HG02678 (cell line): ENCODE measurements around the gene KDM6B.

Source experiments
- ATAC-seq: cut with Tn5 transposase; IDR thresholded peaks from one replicate; pipeline ENCODE4 v1.9.1; 2021; ENCODE audit warnings: mild to moderate bottlenecking, moderate library complexity; ENCODE audit not compliant: unreplicated experiment

The KDM6B gene

GRCh38 chr17:7840875-7841274 is 6.9 kb downstream of the KDM6B start:
- ATAC-seq: no peak

GRCh38 chr17:7841396-7841914 is 7.4 kb downstream of the KDM6B start:
- ATAC-seq: peak; percentile 1

DNA sequence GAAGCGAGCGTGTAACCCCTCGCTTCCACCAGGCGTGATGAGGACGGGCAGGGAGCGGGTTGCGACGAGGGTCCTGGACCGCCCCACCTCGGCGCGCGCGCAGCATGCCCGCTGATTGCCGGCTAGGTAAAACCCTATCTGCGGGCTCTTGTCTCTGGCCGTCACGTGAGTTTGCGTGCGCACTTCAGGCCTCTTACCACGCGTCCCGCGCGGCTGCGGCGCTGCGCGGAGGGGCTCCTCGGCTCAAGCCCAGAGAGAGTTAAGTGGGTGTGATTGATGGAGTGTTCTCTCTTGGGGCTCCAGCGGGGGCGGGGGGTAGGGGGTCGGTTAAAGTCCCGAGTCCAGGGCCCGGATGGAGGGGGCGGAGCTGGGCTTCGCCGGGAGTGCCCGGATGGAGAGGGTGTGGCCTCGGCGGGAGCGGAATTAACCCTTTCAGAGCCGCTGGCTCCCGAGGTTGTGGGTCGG is 7.9 kb downstream of the KDM6B start:
- ATAC-seq: peak; percentile 28

DNA sequence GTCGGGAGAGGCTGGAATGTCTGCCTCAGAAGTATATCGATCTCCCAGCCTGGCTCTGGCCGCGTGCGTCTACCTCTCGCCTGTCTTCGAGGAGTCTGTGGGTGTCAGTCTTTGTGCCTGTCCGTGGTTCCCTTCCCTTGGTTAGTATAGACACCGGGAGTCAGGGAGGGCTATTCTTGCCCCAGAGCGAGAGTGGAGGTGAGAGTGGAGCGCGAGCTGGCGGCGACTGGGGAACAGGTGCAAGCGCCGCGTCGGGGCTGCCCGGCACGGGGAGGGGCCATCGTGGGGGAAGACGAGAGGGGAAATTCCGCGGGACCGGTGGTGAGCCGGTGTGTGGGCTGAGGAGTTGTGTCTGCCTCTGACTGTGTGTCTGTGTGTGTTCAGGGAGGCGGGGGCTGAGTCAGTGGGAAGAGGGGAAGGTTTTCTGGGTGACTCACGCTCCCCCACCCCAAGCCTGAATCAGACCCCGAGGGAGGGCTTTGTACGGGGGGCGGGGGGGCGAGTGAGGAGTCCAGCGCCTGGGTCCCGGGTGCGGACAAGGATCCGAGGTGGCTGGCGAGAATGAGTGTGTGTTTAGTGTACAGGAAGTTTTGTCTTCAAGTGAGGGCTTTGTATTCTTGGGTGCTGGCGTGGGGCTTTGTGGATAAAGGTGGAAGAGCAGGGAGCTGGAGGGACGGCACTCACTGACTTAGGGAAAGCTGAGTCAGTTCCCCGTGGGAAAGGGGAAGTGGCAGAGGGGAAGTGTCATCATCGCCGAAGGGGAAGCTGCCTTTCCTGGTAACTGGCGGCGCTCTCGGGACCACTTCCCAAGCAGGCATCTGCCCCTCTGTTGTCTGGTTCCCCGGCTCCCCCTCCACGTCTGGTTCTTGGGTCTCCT is 8.6 kb downstream of the KDM6B start:
- peak; percentile 28 for ATAC-seq

DNA sequence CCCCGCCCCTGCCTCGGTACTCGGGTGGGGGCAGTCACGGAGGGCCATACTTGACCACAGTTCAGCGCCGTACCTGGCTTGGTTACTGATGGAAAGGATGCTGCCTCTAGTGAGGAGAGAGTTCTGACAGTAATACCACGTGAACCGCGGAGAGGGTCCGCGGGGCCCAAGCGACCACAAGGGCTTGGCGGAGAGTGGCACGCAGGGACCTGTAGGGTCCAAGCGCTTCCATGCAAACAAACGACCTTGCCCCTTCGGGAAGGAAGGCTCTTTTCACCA is 9.2 kb downstream of the KDM6B start:
- ATAC-seq: peak; percentile 0

- peak; percentile 34 for ATAC-seq
Observed at GRCh38 chr17:7843536-7844291, 9.7 kb downstream of the KDM6B start.

DNA sequence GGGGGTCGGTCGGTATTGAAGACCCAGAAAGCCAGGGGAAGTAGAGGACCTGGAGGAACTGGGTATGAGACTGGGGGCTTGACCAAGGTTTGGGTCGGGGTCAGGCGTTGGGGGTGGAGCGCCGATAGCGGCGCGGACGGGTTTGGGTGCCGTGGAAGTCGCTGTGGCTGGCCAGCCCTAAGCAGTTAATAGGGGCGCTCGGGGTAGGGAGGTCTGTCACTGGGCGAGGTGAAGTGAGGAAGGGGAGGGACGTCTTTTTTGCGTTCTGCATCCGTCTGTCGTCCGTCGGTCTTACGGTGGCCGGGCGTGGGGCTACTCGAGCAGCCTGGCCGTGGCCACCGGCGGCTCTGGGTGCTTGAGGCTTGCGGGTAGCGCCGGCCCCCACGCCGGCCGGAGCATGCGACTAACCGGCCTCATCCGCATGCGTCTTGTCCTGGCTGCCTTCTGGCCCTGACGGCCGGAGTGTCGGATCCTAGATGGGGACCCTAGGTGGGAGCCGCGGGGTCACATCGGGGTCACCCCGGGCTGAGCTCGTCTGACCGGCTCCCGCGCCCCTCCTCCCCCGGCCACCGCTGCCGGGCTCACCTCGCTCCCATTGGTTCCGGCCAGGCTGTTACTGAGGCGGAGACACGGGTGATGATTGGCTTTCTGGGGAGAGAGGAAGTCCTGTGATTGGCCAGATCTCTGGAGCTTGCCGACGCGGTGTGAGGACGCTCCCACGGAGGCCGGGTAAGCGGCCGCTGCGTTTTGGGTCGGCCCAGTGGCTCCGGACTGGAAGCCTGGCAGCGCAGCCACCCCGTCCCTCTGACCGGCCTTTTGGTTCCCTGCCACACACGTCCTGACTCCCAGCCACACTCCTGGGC is 10.5 kb downstream of the KDM6B start:
- ATAC-seq: peak; percentile 49

- no peak for ATAC-seq
Observed at GRCh38 chr17:7845359-7846062, 11.5 kb downstream of the KDM6B start.

DNA sequence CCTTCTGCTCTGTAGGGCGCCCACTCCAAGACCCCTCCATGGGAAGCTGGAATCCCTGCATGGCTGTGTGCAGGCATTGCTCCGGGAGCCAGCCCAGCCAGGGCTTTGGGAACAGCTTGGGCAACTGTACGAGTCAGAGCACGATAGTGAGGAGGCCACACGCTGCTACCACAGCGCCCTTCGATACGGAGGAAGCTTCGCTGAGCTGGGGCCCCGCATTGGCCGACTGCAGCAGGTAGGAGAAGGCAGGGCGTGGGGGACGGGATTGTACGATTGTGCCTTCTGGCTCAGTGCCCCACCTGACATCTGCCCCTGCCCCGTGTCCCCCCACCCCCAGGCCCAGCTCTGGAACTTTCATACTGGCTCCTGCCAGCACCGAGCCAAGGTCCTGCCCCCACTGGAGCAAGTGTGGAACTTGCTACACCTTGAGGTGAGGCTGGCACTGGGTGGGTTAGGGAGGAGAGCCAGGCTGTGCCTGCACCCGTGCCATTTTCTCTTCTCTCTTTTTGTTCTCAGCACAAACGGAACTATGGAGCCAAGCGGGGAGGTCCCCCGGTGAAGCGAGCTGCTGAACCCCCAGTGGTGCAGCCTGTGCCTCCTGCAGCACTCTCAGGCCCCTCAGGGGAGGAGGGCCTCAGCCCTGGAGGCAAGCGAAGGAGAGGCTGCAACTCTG is 12.2 kb downstream of the KDM6B start:
- ATAC-seq: no peak

DNA sequence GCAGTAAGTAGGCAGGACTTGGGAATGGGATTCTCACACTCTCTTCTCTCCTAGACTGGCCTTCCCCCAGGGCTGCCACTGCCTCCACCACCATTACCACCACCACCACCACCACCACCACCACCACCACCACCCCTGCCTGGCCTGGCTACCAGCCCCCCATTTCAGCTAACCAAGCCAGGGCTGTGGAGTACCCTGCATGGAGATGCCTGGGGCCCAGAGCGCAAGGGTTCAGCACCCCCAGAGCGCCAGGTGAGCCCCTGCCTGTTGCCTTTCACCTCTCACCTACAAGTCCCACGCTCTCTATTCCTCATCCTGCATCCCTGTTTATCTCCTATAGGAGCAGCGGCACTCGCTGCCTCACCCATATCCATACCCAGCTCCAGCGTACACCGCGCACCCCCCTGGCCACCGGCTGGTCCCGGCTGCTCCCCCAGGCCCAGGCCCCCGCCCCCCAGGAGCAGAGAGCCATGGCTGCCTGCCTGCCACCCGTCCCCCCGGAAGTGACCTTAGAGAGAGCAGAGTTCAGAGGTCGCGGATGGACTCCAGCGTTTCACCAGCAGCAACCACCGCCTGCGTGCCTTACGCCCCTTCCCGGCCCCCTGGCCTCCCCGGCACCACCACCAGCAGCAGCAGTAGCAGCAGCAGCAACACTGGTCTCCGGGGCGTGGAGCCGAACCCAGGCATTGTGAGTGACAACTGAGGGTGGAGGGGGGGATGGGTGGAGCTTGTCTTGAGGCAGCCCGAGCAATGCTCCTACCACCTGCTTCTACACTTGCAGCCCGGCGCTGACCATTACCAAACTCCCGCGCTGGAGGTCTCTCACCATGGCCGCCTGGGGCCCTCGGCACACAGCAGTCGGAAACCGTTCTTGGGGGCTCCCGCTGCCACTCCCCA is 13.0 kb downstream of the KDM6B start:
- ATAC-seq: no peak

- ATAC-seq: no peak
Observed at GRCh38 chr17:7848131-7848579, 14.1 kb downstream of the KDM6B start.

GRCh38 chr17:7848739-7849129 is 14.7 kb downstream of the KDM6B start:
- ATAC-seq: no peak

DNA sequence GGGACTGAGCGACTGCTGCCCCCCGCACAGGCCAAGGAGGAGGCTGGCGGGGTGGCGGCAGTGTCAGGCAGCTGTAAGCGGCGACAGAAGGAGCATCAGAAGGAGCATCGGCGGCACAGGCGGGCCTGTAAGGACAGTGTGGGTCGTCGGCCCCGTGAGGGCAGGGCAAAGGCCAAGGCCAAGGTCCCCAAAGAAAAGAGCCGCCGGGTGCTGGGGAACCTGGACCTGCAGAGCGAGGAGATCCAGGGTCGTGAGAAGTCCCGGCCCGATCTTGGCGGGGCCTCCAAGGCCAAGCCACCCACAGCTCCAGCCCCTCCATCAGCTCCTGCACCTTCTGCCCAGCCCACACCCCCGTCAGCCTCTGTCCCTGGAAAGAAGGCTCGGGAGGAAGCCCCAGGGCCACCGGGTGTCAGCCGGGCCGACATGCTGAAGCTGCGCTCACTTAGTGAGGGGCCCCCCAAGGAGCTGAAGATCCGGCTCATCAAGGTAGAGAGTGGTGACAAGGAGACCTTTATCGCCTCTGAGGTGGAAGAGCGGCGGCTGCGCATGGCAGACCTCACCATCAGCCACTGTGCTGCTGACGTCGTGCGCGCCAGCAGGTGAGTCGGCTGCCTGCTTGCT is 15.2 kb downstream of the KDM6B start:
- ATAC-seq: no peak

GRCh38 chr17:7849751-7850504 is 15.9 kb downstream of the KDM6B start:
- no peak for ATAC-seq

DNA sequence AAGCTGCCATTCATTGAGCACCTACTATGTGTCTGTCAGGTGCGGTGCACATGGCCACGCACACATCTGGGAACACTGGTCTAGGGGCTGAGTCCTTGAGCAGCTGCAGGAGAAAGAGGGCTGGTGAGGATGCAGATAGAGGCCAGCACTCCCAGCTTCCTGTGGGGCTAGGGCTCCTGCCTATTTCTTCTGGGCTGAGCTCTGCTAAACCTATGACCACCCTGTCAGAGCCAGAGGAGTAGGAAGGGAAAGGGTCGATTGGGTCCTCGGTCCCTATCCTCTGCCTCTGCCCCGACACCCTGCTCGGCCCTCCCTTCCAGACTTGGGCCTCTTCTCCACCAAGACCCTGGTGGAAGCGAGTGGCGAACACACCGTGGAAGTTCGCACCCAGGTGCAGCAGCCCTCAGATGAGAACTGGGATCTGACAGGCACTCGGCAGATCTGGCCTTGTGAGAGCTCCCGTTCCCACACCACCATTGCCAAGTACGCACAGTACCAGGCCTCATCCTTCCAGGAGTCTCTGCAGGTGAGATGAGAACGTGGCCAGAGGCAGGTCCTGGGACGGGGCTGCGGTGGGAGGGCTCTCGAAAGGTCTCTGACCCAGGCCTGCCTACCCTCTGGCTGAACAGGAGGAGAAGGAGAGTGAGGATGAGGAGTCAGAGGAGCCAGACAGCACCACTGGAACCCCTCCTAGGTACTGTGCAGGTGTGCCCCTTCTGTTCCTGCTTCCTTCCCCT is 16.9 kb downstream of the KDM6B start:
- no peak for ATAC-seq

GRCh38 chr17:7851438-7852261 is 17.6 kb downstream of the KDM6B start:
- peak; percentile 87 for ATAC-seq
